Measurements from ENCODE around the gene EYS. TPM values are rescaled to one million over a fixed set of nuclear protein-coding genes. Genes with fewer than 3 reads are reported as not detected.

The EYS gene
- total RNA-seq, 2 experiments from 2014 or later = not detected

GRCh38 chr6:65110031-65110430 is 597.0 kb downstream of the EYS start:
- H3K4me3 ChIP-seq (ENCODE audit: low read length) = no peak overlapping the region
- no peaks in the 10 kb centered on the region for H3K9me3 ChIP-seq (ENCODE audit: control insufficient read depth in 1 of 2, insufficient read depth in 1 of 2, low read length in 2 of 2)
- no peaks in the 10 kb centered on the region for H3K36me3 Mint-ChIP-seq (ENCODE audit: low read depth)
- DNase-seq (no peak), ATAC-seq (ENCODE audit: poor library complexity) (no peak)
- CTCF ChIA-PET = no interaction called here
- peaks cover 5% of the 10 kb centered on the region for H3K9me3 Mint-ChIP-seq
- no peak overlapping the region for H3K4me3 Mint-ChIP-seq
- H3K27ac ChIP-seq (ENCODE audit: low read depth in 1 of 2, low read length in 2 of 2) = no peak overlapping the region
- no peak overlapping the region for H3K27ac Mint-ChIP-seq
- TF ChIP-seq CTCF (IDR thresholded peaks at IDR 0.05) = no peak
- intact Hi-C loops (cut with DNase I, micrococcal nuclease) = no loop called here
- H3K36me3 ChIP-seq (ENCODE audit: insufficient read depth, low read length) = no peaks in the 10 kb centered on the region
- no peaks in the 10 kb centered on the region for H3K27me3 ChIP-seq (ENCODE audit: control insufficient read depth in 1 of 2, insufficient read depth in 2 of 2, low read length in 2 of 2)
- H3K4me1 Mint-ChIP-seq (ENCODE audit: low read depth) = no peaks in the 10 kb centered on the region
- POLR2A ChIA-PET = no interaction called here
- no peaks in the 10 kb centered on the region for H3K4me1 ChIP-seq (ENCODE audit: insufficient read depth, low read length)
- H3K27me3 Mint-ChIP-seq = no peaks in the 10 kb centered on the region

- Mint-ChIP-seq H3K4me3 (no peak overlapping the region), H3K27me3 (no peaks in the 10 kb centered on the region), H3K4me1 (ENCODE audit: low read depth) (no peaks in the 10 kb centered on the region), H3K27ac (no peak overlapping the region), H3K36me3 (ENCODE audit: low read depth) (no peaks in the 10 kb centered on the region), H3K9me3 (peaks cover 7% of the 10 kb centered on the region)
- DNase-seq = no peak
- no peak overlapping the region for H3K27ac ChIP-seq (ENCODE audit: low read depth in 1 of 2, low read length in 2 of 2)
- H3K36me3 ChIP-seq (ENCODE audit: insufficient read depth, low read length) = no peaks in the 10 kb centered on the region
- ChIA-PET CTCF (no interaction called here), POLR2A (no interaction called here)
- H3K9me3 ChIP-seq (ENCODE audit: control insufficient read depth in 1 of 2, insufficient read depth in 1 of 2, low read length in 2 of 2) = peaks cover 0 to 3% of the 10 kb centered on the region in 2 experiments
- intact Hi-C loops (cut with DNase I, micrococcal nuclease) = no loop called here
- H3K4me1 ChIP-seq (ENCODE audit: insufficient read depth, low read length) = no peaks in the 10 kb centered on the region
- H3K4me3 ChIP-seq (ENCODE audit: low read length) = no peak overlapping the region
- H3K27me3 ChIP-seq (ENCODE audit: control insufficient read depth in 1 of 2, insufficient read depth in 2 of 2, low read length in 2 of 2) = no peaks in the 10 kb centered on the region
- no peak for ATAC-seq (ENCODE audit: poor library complexity)
- no peak for TF ChIP-seq CTCF (IDR thresholded peaks at IDR 0.05)
Measured at GRCh38 chr6:65098349-65098748, 608.7 kb downstream of the EYS start.

- no peaks in the 10 kb centered on the region for H3K27me3 ChIP-seq (ENCODE audit: control insufficient read depth in 1 of 2, insufficient read depth in 2 of 2, low read length in 2 of 2)
- H3K4me3 ChIP-seq (ENCODE audit: low read length) = no peak overlapping the region
- DNase-seq (no peak), ATAC-seq (ENCODE audit: poor library complexity) (no peak)
- ChIA-PET POLR2A (no interaction called here), CTCF (no interaction called here)
- H3K9me3 ChIP-seq (ENCODE audit: control insufficient read depth in 1 of 2, insufficient read depth in 1 of 2, low read length in 2 of 2) = peaks cover 8 to 11% of the 10 kb centered on the region in 2 experiments
- intact Hi-C loops (cut with DNase I, micrococcal nuclease) = no loop called here
- H3K4me1 Mint-ChIP-seq (ENCODE audit: low read depth) = no peaks in the 10 kb centered on the region
- H3K27ac Mint-ChIP-seq = no peak overlapping the region
- H3K4me3 Mint-ChIP-seq = no peak overlapping the region
- H3K36me3 Mint-ChIP-seq (ENCODE audit: low read depth) = no peaks in the 10 kb centered on the region
- H3K9me3 Mint-ChIP-seq = peaks cover 11% of the 10 kb centered on the region
- H3K4me1 ChIP-seq (ENCODE audit: insufficient read depth, low read length) = no peaks in the 10 kb centered on the region
- no peak for TF ChIP-seq CTCF (IDR thresholded peaks at IDR 0.05)
- H3K27me3 Mint-ChIP-seq = no peaks in the 10 kb centered on the region
- H3K36me3 ChIP-seq (ENCODE audit: insufficient read depth, low read length) = no peaks in the 10 kb centered on the region
- no peak overlapping the region for H3K27ac ChIP-seq (ENCODE audit: low read depth in 1 of 2, low read length in 2 of 2)
Measured at GRCh38 chr6:65091561-65091960, 615.5 kb downstream of the EYS start.
